Measurements from ENCODE around the gene AHNAK. TPM values are rescaled to one million over a fixed set of nuclear protein-coding genes. Genes with fewer than 3 reads are reported as not detected.
A peak's percentile ranks its signal among the peaks of the same experiment; 100 is the strongest.

Gene AHNAK
- total and polyA plus RNA-seq, 8 donors = 37.4 to 693 (median 554) TPM

- Histone ChIP-seq H3K9me3 (no peaks in the 10 kb centered on the region), H3K27ac (peak overlapping the region in 4 of 5 donors; percentile 61 to 85 (median 72)), H3K4me3 (no peak overlapping the region), H3K27me3 (no peaks in the 10 kb centered on the region), H3K36me3 (no peaks in the 10 kb centered on the region), H3K4me1 (peaks cover 0 to 18% (median 4%) of the 10 kb centered on the region in 4 donors)
- TF ChIP-seq POLR2AphosphoS5 (IDR thresholded peaks at IDR 0.05) (no peak), EP300 (IDR thresholded peaks at IDR 0.05) (no peak), POLR2A (IDR thresholded peaks at IDR 0.05) (no peak)
- TF ChIP-seq, protein P1, sequence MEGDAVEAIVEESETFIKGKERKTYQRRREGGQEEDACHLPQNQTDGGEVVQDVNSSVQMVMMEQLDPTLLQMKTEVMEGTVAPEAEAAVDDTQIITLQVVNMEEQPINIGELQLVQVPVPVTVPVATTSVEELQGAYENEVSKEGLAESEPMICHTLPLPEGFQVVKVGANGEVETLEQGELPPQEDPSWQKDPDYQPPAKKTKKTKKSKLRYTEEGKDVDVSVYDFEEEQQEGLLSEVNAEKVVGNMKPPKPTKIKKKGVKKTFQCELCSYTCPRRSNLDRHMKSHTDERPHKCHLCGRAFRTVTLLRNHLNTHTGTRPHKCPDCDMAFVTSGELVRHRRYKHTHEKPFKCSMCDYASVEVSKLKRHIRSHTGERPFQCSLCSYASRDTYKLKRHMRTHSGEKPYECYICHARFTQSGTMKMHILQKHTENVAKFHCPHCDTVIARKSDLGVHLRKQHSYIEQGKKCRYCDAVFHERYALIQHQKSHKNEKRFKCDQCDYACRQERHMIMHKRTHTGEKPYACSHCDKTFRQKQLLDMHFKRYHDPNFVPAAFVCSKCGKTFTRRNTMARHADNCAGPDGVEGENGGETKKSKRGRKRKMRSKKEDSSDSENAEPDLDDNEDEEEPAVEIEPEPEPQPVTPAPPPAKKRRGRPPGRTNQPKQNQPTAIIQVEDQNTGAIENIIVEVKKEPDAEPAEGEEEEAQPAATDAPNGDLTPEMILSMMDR (IDR thresholded peaks at IDR 0.05) = no peak
- DNase-seq = peak in 1 of 2 donors; percentile 34
- 56 to 74% (median 61%) methylated on average over 7 of the region's 7 CpGs for WGBS, 5 donors
- intact Hi-C loops (cut with DNase I; ENCODE audit: low total_unique reads) = no loop called here
Measured at GRCh38 chr11:62479631-62480201, 66.9 kb downstream of the AHNAK start.

DNA sequence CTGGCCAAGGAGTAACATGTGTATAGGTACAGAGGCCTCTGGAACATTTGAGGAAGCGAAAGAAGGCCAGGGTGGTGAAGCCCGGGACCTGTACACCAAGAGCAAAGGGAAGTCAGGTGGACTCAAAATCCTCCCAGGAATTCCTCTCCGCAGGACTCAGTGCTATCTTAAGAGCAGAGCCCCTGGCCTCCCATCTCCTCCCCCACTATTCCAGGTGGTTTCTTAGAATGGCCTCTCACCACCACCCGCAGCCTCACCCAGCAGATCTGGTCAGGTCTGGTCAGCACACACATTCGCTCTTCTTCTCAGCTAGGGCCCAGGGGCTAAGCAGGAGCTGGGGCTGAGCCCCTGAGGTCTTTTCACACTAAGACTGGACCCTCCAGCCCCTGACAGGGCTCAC is 68.7 kb downstream of the AHNAK start:
- Histone ChIP-seq H3K36me3 (no peaks in the 10 kb centered on the region), H3K4me1 (peaks cover 0 to 18% (median 4%) of the 10 kb centered on the region in 4 donors), H3K9me3 (no peaks in the 10 kb centered on the region), H3K4me3 (no peak overlapping the region), H3K27ac (no peak overlapping the region), H3K27me3 (no peaks in the 10 kb centered on the region)
- 77 to 96% (median 89%) methylated on average over 5 of the region's 5 CpGs for WGBS, 5 donors
- intact Hi-C loops (cut with DNase I; ENCODE audit: low total_unique reads) = no loop called here
- no peak for DNase-seq
- no peak for TF ChIP-seq EP300 (IDR thresholded peaks at IDR 0.05)
- TF ChIP-seq POLR2AphosphoS5 (IDR thresholded peaks at IDR 0.05) = no peak
- TF ChIP-seq POLR2A (IDR thresholded peaks at IDR 0.05) = no peak

DNA sequence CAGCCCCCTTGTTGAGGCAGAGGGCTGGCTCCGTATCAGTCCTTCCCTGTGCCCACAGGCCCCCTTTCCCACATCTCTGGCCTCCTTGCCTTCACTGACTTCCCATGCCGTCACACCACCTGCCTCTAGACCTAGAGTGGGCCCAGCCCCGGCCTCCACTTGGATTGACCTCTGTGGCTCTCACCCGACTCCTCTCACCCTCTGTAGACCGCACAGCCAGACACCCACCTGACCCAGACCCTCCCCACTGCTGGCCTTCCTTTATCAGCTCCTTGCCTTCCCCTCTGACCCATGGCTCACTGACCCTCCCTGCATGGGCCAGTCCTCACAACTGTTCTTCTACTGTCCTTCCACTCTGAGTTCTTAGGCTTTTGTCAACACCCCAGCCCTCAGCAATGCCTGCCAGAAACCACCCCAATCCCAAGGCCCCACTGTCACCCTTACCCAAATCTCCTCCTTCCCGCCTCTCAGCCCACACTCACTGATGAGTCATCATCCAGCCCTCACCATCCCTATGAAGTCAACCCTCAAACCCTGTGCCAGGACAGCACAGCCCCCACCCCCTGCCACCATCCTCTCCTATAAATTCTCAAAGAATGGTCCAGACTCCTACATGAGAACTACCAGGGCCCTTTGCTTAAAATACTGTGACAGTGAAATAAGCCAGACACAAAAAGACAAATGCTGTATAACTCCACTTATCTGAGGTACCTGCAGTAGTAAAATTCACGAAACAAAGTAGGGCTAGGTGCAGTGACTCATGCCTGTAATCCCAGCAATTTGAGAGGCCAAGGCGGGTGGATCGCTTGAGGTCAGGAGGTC is 74.3 kb downstream of the AHNAK start:
- no peaks in the 10 kb centered on the region for H3K9me3 ChIP-seq
- DNase-seq = peak in 1 of 2 donors; percentile 81
- intact Hi-C loops (cut with DNase I; ENCODE audit: low total_unique reads) = no loop called here
- H3K27ac ChIP-seq = peak overlapping the region in 3 of 5 donors; percentile 12 to 84 (median 59)
- H3K4me1 ChIP-seq = peaks cover 0 to 10% (median 6%) of the 10 kb centered on the region in 4 donors
- 73 to 86% (median 80%) methylated on average over 9 of the region's 9 CpGs for WGBS, 5 donors
- no peak overlapping the region for H3K4me3 ChIP-seq
- TF ChIP-seq, protein P1 (IDR thresholded peaks at IDR 0.05) = no peak
- TF ChIP-seq POLR2A (IDR thresholded peaks at IDR 0.05) (no peak), EP300 (IDR thresholded peaks at IDR 0.05) (no peak), POLR2AphosphoS5 (IDR thresholded peaks at IDR 0.05) (peak; percentile 63 to 84 (median 66))
- H3K27me3 ChIP-seq = no peaks in the 10 kb centered on the region
- no peaks in the 10 kb centered on the region for H3K36me3 ChIP-seq

DNA sequence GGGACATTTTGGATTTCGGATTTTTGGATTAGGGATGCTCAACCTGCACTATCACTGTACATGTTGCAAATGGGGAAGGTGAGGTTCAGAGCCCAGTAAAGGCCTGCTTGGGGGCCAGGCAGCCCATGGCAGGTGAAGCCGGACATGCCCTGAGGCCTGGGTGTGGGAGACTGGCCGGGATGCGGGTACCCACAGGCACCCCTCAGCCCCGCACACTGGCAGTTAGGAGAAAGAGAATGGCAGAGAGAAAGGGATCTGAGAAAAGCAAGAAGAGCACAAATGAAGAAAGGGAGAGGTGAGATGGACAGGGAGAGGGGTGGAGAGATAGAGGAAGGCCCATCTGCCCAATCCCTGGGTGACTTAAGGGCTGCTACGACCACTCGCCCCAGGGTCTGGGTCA is 75.0 kb downstream of the AHNAK start:
- 93 to 99% (median 97%) methylated on average over 7 of the region's 7 CpGs for WGBS, 5 donors
- no peak for TF ChIP-seq POLR2AphosphoS5 (IDR thresholded peaks at IDR 0.05)
- no peak for TF ChIP-seq POLR2A (IDR thresholded peaks at IDR 0.05)
- TF ChIP-seq, protein P1 (IDR thresholded peaks at IDR 0.05) = no peak
- no peak for TF ChIP-seq EP300 (IDR thresholded peaks at IDR 0.05)
- peak overlapping the region in 2 of 5 donors; percentile 12 to 84 for H3K27ac ChIP-seq
- no peak overlapping the region for H3K4me3 ChIP-seq
- no peak for DNase-seq
- H3K4me1 ChIP-seq = peaks cover 0 to 10% (median 6%) of the 10 kb centered on the region in 4 donors
- no peaks in the 10 kb centered on the region for H3K36me3 ChIP-seq
- no peaks in the 10 kb centered on the region for H3K27me3 ChIP-seq
- intact Hi-C loops (cut with DNase I; ENCODE audit: low total_unique reads) = no loop called here
- H3K9me3 ChIP-seq = no peaks in the 10 kb centered on the region

All from stomach (tissue), 9 donors.